ENCODE measurements around the gene SLC8A3. TPM values are rescaled to one million over a fixed set of nuclear protein-coding genes. Genes with fewer than 3 reads are reported as not detected.

The SLC8A3 gene
- total and polyA plus RNA-seq, 3 donors from 2014 or later: 0.39 to 0.61 (median 0.43) TPM

- WGBS, 2 donors: 94% methylated on average over 5 of the region's 5 CpGs
- no peak for DNase-seq
- Histone ChIP-seq H3K27me3 (no peaks in the 10 kb centered on the region), H3K4me3 (no peak overlapping the region), H3K9me3 (no peaks in the 10 kb centered on the region), H3K36me3 (ENCODE audit: low read depth, missing control alignments) (no peaks in the 10 kb centered on the region), H3K27ac (no peak overlapping the region), H3K4me1 (no peaks in the 10 kb centered on the region)
- intact Hi-C loops (cut with DNase I; ENCODE audit: low total_unique reads): no loop called here
- TF ChIP-seq CTCF (IDR thresholded peaks at IDR 0.05): no peak
- TF ChIP-seq POLR2A (IDR thresholded peaks at IDR 0.05): no peak
Measured at GRCh38 chr14:70067810-70068209, 120.9 kb downstream of the SLC8A3 start.

DNA sequence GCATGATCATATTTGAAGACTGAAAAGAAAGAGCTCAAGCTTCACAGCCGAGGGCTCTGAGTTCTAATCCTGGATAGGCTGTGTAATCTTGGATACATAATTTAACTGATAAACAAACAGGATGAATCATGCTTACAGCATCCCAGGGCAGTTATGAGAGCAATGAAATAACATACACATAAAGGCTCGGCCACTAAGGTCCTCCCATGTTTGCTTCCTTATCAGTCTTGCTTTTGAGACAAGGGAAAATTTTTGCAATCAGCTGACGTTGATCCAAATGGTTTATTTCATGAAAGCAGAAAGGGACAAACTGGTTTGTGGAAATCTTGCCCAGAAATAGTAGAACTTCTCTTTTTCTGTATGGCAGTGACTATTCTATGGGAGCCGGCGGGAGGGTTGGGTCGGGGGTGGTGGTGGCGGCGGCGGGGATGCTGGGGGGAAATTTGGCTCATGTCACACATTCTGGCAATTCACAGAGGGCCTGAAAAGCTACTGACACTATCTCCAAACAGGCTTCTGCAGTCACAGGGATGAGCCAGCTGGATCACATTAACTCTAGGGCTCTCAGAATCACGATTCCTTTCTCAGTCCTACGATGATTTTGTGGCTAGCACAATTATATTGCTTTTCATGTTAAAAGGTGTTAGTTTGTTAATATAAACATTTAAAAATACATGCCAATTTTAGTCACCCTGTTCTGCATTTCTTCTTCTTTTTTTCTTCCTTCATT lies 124.5 kb downstream of the SLC8A3 start:
- Histone ChIP-seq H3K36me3 (ENCODE audit: low read depth, missing control alignments) (no peaks in the 10 kb centered on the region), H3K4me3 (no peak overlapping the region), H3K9me3 (no peaks in the 10 kb centered on the region), H3K27me3 (no peaks in the 10 kb centered on the region), H3K4me1 (no peaks in the 10 kb centered on the region), H3K27ac (no peak overlapping the region)
- 72 to 77% methylated on average over 11 of the region's 11 CpGs for WGBS, 2 donors
- intact Hi-C loops (cut with DNase I; ENCODE audit: low total_unique reads): no loop called here
- no peak for TF ChIP-seq CTCF (IDR thresholded peaks at IDR 0.05)
- TF ChIP-seq POLR2A (IDR thresholded peaks at IDR 0.05): no peak
- no peak for DNase-seq

DNA sequence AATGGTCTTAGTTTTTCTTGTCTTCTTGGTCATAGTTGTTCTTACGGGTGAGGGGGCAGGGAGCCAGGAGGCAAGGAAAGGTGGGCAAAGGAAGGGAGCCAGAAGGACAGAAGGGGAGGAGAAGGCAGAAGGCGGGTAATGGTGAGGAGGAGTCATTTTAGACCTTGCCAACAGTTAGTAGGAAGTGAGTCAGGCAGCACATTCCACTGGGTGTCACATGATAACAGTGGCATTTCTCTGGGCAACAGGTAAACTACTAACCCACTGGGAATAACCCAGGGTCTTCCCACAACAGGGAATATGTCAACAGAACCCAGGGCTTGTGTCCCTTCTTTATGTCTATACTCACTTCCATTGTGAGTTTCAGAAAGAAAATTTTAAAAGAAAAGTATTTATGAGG lies 127.6 kb downstream of the SLC8A3 start:
- H3K36me3 ChIP-seq (ENCODE audit: low read depth, missing control alignments): no peaks in the 10 kb centered on the region
- no peak for TF ChIP-seq CTCF (IDR thresholded peaks at IDR 0.05)
- TF ChIP-seq POLR2A (IDR thresholded peaks at IDR 0.05): no peak
- 83 to 88% methylated on average over 2 of the region's 2 CpGs for WGBS, 2 donors

DNA sequence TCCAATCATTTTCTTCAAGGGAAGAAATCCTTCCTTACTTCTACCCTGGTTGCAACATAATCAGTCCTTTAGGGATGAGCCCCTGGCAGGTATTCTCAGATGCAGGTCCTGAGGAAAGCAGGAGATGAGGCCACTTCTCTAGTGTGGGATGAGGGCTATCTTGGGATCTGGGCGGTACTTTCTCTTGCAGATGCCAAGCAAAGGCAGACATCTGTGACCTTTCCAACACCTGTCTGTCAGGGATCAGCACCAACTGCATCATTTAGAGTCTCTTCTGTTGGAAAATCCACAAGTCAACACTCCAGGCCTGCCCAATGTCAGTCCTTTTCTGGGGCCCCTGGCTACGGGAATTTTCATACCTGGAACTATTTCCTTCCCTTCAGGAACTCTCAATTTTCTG lies 129.2 kb downstream of the SLC8A3 start:
- Histone ChIP-seq H3K27ac (no peak overlapping the region), H3K4me1 (no peaks in the 10 kb centered on the region), H3K36me3 (ENCODE audit: low read depth, missing control alignments) (no peaks in the 10 kb centered on the region), H3K27me3 (no peaks in the 10 kb centered on the region), H3K9me3 (no peaks in the 10 kb centered on the region), H3K4me3 (no peak overlapping the region)
- 88% methylated on average over 2 of the region's 2 CpGs for WGBS, 2 donors
- intact Hi-C loops (cut with DNase I; ENCODE audit: low total_unique reads): no loop called here
- no peak for DNase-seq
- TF ChIP-seq POLR2A (IDR thresholded peaks at IDR 0.05) (no peak), CTCF (IDR thresholded peaks at IDR 0.05) (no peak)

More for the DNA sequence above, 127.6 kb downstream of the SLC8A3 start:
- H3K27me3 ChIP-seq: no peaks in the 10 kb centered on the region
- no peak overlapping the region for H3K27ac ChIP-seq
- DNase-seq: no peak
- H3K4me3 ChIP-seq: no peak overlapping the region
- H3K4me1 ChIP-seq: no peaks in the 10 kb centered on the region
- no peaks in the 10 kb centered on the region for H3K9me3 ChIP-seq
- intact Hi-C loops (cut with DNase I; ENCODE audit: low total_unique reads): no loop called here
